LNCaP clone FGC (cell line): ENCODE results near the gene UQCC3.
A peak's percentile ranks its signal among the peaks of the same experiment; 100 is the strongest.
"Not testable (repeated sequence)": the region's sequence is repeated elsewhere in the genome, so short reads cannot be mapped to it uniquely, and the experiment has no call there.

Experiments
- DNase-seq: peaks from one replicate; pipeline ENCODE4 v3.0.0-alpha.2; 2011; ENCODE audit warnings: low read depth
- H3K4me3 ChIP-seq: 2 replicates; pipeline ENCODE4 v1.5.1; 2011; ENCODE audit warnings: mild to moderate bottlenecking, low read depth, low read length, control low read depth
- TF ChIP-seq, protein P1 (sequence below): IDR thresholded peaks from 2 replicates; pipeline ENCODE4 v1.5.1; 2012; ENCODE audit warnings: mild to moderate bottlenecking; ENCODE audit not compliant: control insufficient read depth, insufficient read depth; ENCODE audit errors: extremely low read depth

UQCC3 gene

DNA sequence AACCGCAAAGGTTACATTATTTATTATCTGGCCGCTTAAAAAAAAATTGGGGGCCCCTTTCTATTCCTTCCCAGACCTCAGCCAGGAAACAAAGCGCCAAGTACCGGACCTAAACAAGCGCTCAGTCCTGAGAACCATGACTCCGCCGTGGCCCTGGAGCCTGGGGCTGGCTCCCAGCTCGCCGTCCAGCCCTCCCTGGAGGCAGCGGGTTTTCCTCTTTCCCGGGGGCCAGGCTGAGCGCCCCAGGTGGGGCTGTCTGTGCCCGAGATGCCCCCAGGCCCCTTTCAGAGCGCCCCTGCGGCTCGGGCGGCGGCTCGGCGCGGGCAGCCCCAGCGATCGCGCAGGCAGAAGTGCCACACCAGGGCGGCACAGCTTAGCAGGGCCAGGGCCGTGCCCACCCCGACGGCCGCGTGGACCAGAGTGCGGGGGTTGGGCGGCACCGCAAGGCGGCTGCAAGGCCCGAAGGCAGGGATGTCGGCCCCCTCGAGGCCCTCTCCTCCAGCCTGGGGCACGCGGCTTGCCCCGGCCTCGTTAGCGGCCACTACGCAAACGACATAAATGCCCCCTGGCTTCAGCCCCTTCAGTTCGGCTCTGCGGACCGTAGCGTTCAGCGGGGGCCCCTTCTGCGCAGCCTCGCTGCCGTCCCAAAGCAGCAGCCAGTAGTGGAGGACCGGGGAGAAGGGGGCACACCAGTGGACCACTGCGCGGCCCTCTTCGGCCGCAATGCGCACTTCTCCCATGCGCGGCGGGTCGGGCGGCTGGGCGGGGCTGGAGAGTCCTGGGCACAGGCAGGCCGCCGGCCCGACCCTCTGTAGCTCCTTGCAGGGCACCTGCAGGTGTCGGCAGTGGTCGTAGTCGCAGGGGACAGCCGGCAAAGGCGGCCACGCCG lies 16.3 kb downstream of the UQCC3 start:
- TF ChIP-seq, protein P1, sequence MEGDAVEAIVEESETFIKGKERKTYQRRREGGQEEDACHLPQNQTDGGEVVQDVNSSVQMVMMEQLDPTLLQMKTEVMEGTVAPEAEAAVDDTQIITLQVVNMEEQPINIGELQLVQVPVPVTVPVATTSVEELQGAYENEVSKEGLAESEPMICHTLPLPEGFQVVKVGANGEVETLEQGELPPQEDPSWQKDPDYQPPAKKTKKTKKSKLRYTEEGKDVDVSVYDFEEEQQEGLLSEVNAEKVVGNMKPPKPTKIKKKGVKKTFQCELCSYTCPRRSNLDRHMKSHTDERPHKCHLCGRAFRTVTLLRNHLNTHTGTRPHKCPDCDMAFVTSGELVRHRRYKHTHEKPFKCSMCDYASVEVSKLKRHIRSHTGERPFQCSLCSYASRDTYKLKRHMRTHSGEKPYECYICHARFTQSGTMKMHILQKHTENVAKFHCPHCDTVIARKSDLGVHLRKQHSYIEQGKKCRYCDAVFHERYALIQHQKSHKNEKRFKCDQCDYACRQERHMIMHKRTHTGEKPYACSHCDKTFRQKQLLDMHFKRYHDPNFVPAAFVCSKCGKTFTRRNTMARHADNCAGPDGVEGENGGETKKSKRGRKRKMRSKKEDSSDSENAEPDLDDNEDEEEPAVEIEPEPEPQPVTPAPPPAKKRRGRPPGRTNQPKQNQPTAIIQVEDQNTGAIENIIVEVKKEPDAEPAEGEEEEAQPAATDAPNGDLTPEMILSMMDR = no peak
- DNase-seq = no peak
- no peak overlapping the region for H3K4me3 ChIP-seq

DNA sequence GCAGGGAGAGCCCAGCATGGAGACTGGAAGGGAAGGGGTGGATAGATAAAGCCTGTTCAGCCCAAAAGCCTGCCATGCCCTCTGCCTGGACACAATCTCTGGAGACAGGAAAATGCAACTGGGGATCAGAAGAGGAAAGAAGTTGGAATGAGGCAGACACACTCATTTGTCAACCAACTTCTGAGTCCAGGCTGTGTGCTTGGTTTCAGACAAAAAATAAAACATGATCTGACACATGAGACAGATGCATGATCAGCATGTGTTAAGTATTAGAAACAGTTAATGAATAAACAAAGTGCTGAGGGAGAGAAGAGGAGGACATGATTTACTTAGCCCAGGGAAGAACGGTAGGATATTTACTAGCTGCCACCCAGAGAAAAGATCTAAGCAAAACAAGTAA lies 17.0 kb downstream of the UQCC3 start:
- no peak for DNase-seq
- TF ChIP-seq, protein P1 = no peak
- H3K4me3 ChIP-seq = no peak overlapping the region

DNA sequence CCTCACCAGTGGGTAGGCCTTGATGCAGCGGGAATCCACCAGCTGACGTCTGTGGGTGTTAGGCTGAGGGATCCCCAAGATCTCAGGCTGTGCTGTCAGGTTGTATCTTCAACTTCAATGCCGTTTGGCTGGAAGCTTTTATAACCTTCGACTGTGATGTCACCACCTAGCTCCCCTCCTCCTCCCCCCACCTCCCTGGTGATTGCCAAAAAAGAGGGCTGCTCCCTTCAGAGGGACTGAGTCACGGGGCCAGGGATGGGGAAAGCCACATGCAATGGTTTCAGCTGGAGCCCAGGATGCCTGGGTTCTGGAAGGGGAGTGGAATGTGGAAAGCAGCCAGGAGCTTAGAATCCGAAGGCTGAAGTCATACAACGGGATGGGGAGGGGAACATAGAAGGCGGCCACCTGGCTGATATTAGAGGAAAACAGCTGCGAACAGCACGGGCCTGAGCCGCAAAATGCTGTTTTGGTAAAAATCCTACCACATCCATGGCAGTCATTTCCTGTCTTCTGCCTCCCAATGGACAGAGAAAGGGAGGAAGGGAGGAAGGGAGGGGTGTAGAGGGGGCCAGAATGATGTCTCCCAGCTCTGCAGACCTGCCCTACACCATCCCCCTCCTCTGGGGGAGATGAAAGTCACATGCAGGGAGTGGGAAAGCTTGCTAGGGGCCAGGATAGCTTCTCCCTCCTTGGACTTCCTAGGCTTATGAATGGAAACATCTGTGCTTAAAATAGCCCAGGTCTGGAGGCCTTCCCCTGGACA lies 18.1 kb downstream of the UQCC3 start, which contains the start of gene LRRN4CL:
Gene LRRN4CL, minus strand, starts transcription at position 110 of the 763 bp plus-strand sequence. CDS start 1,022 bp downstream, outside the sequence.
- H3K4me3 ChIP-seq = no peak within 1 kb of the TSS
- TF ChIP-seq, protein P1 = no peak
- no peak for DNase-seq

DNA sequence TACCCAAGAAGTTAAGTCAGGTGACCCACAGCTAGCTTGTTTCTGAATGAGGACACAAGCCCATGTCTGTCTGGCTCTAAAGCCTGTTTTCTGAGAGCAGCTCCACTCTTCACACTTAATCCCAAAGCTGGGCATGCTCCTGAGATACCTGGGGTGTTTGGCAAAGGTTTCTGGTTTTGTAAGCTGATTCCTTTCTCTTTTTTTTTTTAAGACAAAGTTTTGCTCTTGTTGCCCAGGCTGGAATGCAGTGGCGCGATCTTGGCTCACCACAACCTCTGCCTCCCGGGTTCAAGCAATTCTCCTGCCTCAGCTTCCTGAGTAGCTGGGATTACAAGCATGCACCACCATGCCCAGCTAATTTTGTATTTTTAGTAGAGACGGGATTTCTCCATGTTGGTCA lies 22.2 kb downstream of the UQCC3 start:
- DNase-seq = not testable (repeated sequence)

DNA sequence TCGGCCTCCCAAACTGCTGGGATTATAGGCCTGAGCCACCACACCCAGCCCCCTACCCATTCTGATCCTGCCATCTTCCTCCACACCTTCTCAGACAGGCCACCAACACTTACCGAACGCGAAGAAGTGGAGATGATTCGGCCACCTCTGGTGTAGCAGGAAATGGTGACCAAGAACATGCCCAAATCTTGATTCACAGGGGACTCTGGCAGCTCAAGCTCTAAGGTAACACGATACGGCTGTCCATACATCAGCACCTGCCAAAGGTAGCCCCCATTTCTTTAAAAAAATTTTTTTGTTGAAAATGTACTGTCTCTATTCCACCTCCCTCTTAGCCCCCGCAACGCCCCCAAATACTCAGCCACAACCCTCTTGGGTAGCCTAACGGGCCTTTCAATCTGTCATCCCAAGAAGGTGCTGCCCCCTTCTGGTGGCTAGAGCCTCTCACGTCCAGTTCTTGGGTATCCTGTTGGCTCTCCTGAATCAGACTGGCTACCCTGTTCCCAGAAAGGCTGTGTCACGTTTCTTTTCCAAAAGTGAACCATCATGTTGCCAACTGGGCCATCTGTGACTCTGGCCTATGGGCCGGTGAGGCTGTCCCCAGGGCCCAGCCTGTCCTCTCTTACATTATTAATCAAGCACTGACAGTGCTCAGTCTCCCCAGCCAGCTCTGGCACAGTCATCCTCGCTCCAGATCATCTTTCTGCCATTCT lies 23.1 kb downstream of the UQCC3 start:
- no peak for DNase-seq
- TF ChIP-seq, protein P1 = peak; percentile 73
- H3K4me3 ChIP-seq = no peak overlapping the region

More for the DNA sequence above, 22.2 kb downstream of the UQCC3 start:
- not testable (repeated sequence) for H3K4me3 ChIP-seq

DNA sequence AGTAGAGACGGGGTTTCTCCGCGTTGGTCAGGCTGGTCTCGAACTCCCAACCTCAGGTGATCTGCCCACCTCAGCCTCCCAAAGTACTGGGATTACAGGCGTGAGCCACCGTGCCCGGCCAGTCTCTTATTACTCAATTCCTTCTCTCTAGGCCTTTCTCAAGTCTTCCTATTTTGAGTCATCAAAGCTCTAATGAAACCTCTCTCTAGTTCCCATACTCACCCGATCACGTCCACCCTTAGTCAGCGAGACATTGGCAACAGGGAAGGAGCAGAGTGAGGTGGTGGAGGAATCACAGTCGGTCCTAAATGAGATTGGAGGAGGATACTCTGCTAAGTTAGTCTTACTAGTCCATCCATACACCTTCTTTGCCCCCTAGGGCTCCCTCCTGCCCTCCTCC lies 30.8 kb downstream of the UQCC3 start:
- no peak for DNase-seq
- TF ChIP-seq, protein P1 = no peak
- no peak overlapping the region for H3K4me3 ChIP-seq

DNA sequence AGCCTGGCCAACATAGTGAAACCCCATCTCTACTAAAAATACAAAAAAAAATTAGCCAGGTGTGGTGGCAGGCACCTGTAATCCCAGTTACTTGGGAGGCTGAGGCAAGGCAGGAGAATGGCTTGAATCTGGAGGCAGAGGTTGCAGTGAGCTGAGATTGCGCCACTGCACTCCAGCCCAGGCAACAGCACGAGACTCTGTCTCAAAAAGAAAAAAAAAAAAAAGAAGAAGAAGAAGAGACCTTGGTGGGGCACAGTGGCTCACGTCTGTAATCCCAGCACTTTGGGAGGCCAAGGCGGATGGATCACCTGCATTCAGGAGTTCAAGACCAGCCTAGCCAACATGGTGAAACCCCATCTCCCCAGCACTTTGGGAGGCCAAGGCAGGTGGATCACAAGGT lies 32.4 kb downstream of the UQCC3 start:
- not testable (repeated sequence) for DNase-seq

More for the DNA sequence above, 32.4 kb downstream of the UQCC3 start:
- H3K4me3 ChIP-seq = not testable (repeated sequence)
